ENCODE measurements around the gene RBM3. TPM values are rescaled to one million over a fixed set of nuclear protein-coding genes. Genes with fewer than 3 reads are reported as not detected.

RBM3 gene
- total RNA-seq, 4 donors from 2014 or later = 170 to 235 (median 217) TPM

DNA sequence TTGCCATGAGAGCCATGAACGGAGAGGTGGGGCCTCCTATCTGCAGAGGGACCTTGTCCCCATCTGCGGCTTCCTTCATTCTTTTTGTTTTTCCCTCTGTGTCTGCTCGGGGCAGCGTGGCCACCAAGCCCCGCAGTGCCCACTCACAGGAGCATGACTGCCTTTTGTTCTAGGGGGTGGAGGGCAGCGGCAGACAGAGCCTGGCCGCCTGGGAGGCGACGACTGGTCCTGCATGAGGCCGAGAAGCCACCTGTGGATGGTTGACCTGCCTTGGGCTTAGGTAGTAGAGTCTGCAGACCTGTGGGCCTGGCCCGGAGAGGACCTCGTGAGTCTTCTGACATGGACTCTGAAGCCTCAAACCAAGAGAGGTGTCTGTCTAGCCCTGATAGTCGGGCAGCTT is 1.4 kb downstream of the RBM3 start:
- Histone ChIP-seq H3K9me3 (no peaks in the 10 kb centered on the region), H3K27ac (peak overlapping the region in 3 of 4 donors; percentile 94 to 100 (median 99)), H3K27me3 (no peaks in the 10 kb centered on the region), H3K4me3 (peak overlapping the region; percentile 48 to 79 (median 63)), H3K36me3 (peaks cover 0 to 51% (median 0%) of the 10 kb centered on the region in 3 donors), H3K4me1 (peaks cover 0 to 20% (median 12%) of the 10 kb centered on the region in 4 donors)
- WGBS, 2 donors = 70 to 83% methylated on average over 1 to 13 of the region's 13 CpGs
- DNase-seq (ENCODE audit: low spot score in 2 of 2) = no peak
- no peak for TF ChIP-seq POLR2A (IDR thresholded peaks at IDR 0.05)
- no peak for TF ChIP-seq CTCF (IDR thresholded peaks at IDR 0.05)
- no peak for TF ChIP-seq EP300 (IDR thresholded peaks at IDR 0.05)

DNA sequence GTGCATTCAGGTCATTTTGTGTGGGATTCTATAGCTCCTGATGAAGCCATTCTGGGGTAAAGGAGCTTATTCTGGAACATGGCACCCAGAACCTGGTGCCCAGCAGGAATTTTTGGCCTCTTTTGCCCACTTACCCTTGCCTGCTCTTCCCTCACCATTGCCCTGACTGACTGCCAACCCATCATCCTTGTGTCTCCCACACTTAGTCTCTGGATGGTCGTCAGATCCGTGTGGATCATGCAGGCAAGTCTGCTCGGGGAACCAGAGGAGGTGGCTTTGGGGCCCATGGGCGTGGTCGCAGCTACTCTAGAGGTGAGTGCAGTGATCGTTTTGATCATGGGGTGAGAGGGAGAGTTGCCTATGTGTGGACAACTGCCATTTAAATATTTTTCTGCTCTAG is 1.8 kb downstream of the RBM3 start:
- no peaks in the 10 kb centered on the region for H3K9me3 ChIP-seq
- H3K27ac ChIP-seq = peak overlapping the region in 2 of 4 donors; percentile 99 to 100
- 39 to 68% methylated on average over 2 to 6 of the region's 6 CpGs for WGBS, 2 donors
- peaks cover 0 to 51% (median 0%) of the 10 kb centered on the region in 3 donors for H3K36me3 ChIP-seq
- DNase-seq (ENCODE audit: low spot score in 2 of 2) = no peak
- peak overlapping the region in 2 of 4 donors; percentile 62 to 79 for H3K4me3 ChIP-seq
- TF ChIP-seq CTCF (IDR thresholded peaks at IDR 0.05) (no peak), POLR2A (IDR thresholded peaks at IDR 0.05) (no peak), EP300 (IDR thresholded peaks at IDR 0.05) (no peak)
- H3K4me1 ChIP-seq = peaks cover 0 to 20% (median 12%) of the 10 kb centered on the region in 4 donors
- no peaks in the 10 kb centered on the region for H3K27me3 ChIP-seq

DNA sequence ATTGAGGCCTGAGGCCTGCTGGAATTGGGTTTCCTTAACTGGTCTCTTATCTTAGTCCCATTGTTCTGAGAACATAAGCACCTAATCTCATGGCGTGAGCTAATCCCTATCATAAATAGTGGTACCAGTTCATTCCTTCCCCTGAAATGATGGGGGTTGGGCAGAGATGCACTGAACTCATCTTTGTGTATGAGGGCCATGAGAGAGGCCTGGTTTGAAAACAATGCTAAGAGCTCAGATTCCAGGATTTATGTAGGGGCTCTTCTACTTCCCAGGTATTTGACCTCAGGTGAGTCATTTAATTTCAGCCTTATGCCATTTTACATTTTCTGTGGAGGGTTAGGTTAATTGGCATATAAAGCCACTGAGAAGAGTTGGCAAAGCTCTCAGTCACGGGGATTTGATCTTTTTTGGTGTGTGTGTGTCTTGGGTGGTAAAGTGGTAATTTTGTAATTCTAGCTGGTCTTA is 4.4 kb downstream of the RBM3 start:
- no peaks in the 10 kb centered on the region for H3K27me3 ChIP-seq
- no peak for DNase-seq (ENCODE audit: low spot score in 2 of 2)
- no peak overlapping the region for H3K27ac ChIP-seq
- H3K4me3 ChIP-seq = no peak overlapping the region
- peaks cover 0 to 51% (median 0%) of the 10 kb centered on the region in 3 donors for H3K36me3 ChIP-seq
- H3K9me3 ChIP-seq = no peaks in the 10 kb centered on the region
- no peak for TF ChIP-seq EP300 (IDR thresholded peaks at IDR 0.05)
- no peak for TF ChIP-seq POLR2A (IDR thresholded peaks at IDR 0.05)
- TF ChIP-seq CTCF (IDR thresholded peaks at IDR 0.05) = no peak
- peaks cover 0 to 20% (median 12%) of the 10 kb centered on the region in 4 donors for H3K4me1 ChIP-seq
- WGBS, 2 donors = 50 to 80% methylated on average over 2 of the region's 2 CpGs

DNA sequence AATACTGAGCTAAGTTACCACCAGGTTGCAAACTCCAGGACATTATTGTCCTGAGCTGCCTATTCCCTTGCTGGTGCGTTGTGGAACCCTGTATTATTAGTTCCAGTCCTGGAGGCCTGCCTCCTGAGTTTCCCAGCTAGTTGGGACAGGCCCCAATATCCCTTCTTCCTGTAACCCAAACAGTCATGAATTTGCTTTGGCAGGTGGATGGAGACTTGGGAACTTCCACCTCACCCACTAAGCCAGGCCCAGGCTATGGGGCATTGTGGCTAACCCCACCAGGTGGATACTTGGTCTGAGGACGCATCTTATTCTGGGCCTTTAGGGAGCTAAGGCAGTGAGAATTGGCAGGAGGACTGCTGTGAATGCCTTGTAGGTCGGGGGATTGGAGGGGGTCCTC is 5.0 kb downstream of the RBM3 start:
- no peaks in the 10 kb centered on the region for H3K27me3 ChIP-seq
- H3K4me1 ChIP-seq = peaks cover 0 to 20% (median 12%) of the 10 kb centered on the region in 4 donors
- no peak overlapping the region for H3K27ac ChIP-seq
- DNase-seq (ENCODE audit: low spot score in 2 of 2) = no peak
- H3K36me3 ChIP-seq = peaks cover 0 to 51% (median 0%) of the 10 kb centered on the region in 3 donors
- no peak for TF ChIP-seq EP300 (IDR thresholded peaks at IDR 0.05)
- H3K9me3 ChIP-seq = no peaks in the 10 kb centered on the region
- no peak overlapping the region for H3K4me3 ChIP-seq
- 63 to 78% methylated on average over 2 to 3 of the region's 3 CpGs for WGBS, 2 donors

DNA sequence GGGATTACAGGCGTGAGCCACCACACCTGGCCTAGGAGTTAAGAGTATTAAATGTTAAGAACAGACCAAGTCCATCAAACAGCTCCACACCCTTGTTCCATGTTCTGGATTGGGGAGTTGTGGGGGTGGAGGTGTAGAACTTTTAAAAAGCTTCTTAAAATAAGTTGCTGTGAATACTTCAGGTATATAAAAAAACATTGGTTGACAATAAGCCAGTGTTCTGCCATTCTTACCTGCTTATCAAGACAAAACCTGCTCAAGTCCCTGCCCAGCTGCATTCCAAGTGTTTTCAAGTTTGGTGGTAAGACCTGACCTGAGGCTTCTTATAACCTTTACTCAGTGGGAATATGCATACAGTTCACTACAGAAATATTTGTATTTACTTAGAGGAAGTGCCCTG is 6.4 kb downstream of the RBM3 start:
- DNase-seq (ENCODE audit: low spot score in 2 of 2) = no peak
- H3K36me3 ChIP-seq = peaks cover 0 to 45% (median 0%) of the 10 kb centered on the region in 3 donors
- no peaks in the 10 kb centered on the region for H3K9me3 ChIP-seq
- no peak overlapping the region for H3K27ac ChIP-seq
- TF ChIP-seq CTCF (IDR thresholded peaks at IDR 0.05) (no peak), POLR2A (IDR thresholded peaks at IDR 0.05) (no peak), EP300 (IDR thresholded peaks at IDR 0.05) (no peak)
- WGBS, 2 donors = 86% methylated on average over 1 of the region's 1 CpG; no CpG with 5 or more reads in 1 of the 2 donors
- peaks cover 0 to 15% (median 9%) of the 10 kb centered on the region in 4 donors for H3K4me1 ChIP-seq
- no peak overlapping the region for H3K4me3 ChIP-seq
- no peaks in the 10 kb centered on the region for H3K27me3 ChIP-seq

Data from tibial nerve (tissue), 4 donors.